MCF 10A (cell line): ENCODE measurements around the gene ZNF215. TPM values are rescaled to one million over a fixed set of nuclear protein-coding genes. Genes with fewer than 3 reads are reported as not detected.
"Not testable (repeated sequence)": the region's sequence is repeated elsewhere in the genome, so short reads cannot be mapped to it uniquely, and the experiment has no call there.

ENCODE experiments used
- Bru-seq: library from RNA; stranded (reverse); fragments of 400-500 nt; gene quantifications from one replicate; lab custom pipeline; 2021; lab: Mats Ljungman, UMichigan
- BruChase-seq, 2 experiments: library from RNA; stranded (reverse); fragments of 400-500 nt; gene quantifications; one replicate each; lab custom pipeline; 2021; lab: Mats Ljungman, UMichigan
- BruUV-seq: library from RNA; stranded (reverse); fragments of 400-500 nt; replicated peaks from 2 replicates; lab custom pipeline; 2021; lab: Mats Ljungman, UMichigan
- CTCF ChIA-PET: fragments of 300-600 bp; sonication (Branson Sonifier 250); formaldehyde crosslinking; extraction: SDS; loops from one replicate; lab custom pipeline; 2021; ENCODE audit warnings: antibody characterized with exemption, inconsistent platforms; lab: Yijun Ruan, JAX
- POLR2A ChIA-PET: fragments of 300-600, 350-650 bp; sonication (Branson Sonifier 250); formaldehyde crosslinking; extraction: SDS; loops from one replicate; lab custom pipeline; 2020; ENCODE audit warnings: antibody characterized with exemption, inconsistent platforms; lab: Yijun Ruan, JAX
- DNase-seq: peaks from one replicate; pipeline ENCODE4 v3.0.0-alpha.2; 2018; ENCODE audit not compliant: unreplicated experiment
- H3K27ac Mint-ChIP-seq: one replicate; pipeline ENCODE4 v1.8.0; 2022; ENCODE audit warnings: mild to moderate bottlenecking, low read depth, mixed read lengths; ENCODE audit not compliant: unreplicated experiment
- H3K27me3 Mint-ChIP-seq: one replicate; pipeline ENCODE4 v1.8.0; 2022; ENCODE audit warnings: mixed read lengths; ENCODE audit not compliant: insufficient read depth, unreplicated experiment
- H3K36me3 Mint-ChIP-seq: one replicate; pipeline ENCODE4 v1.8.0; 2022; ENCODE audit warnings: mild to moderate bottlenecking, moderate library complexity, mixed read lengths; ENCODE audit not compliant: insufficient read depth, unreplicated experiment
- H3K4me1 Mint-ChIP-seq: one replicate; pipeline ENCODE4 v1.8.0; 2022; ENCODE audit warnings: mixed read lengths; ENCODE audit not compliant: insufficient read depth, unreplicated experiment
- H3K4me3 Mint-ChIP-seq: one replicate; pipeline ENCODE4 v1.8.0; 2022; ENCODE audit warnings: mild to moderate bottlenecking, moderate library complexity, mixed read lengths; ENCODE audit not compliant: unreplicated experiment
- H3K9me3 Mint-ChIP-seq: one replicate; pipeline ENCODE4 v1.8.0; 2022; ENCODE audit warnings: mixed read lengths; ENCODE audit not compliant: unreplicated experiment
- CTCF ChIP-seq: fragments of 200-600 bp; IDR thresholded peaks from one replicate; pipeline ENCODE4 v1.8.0; 2022; ENCODE audit warnings: antibody characterized with exemption, mild to moderate bottlenecking; ENCODE audit not compliant: unreplicated experiment
- intact Hi-C: fragments of 100-400 bp; cut with micrococcal nuclease; formaldehyde crosslinking; loops from 2 replicates; pipeline ENCODE4 v1.14.1; 2022
- long read RNA-seq: library from polyadenylated mRNA; stranded (forward); transcript quantifications from one replicate; pipeline ENCODE4 v2.0.0, GENCODE V29; 2022
- total RNA-seq: library from RNA; stranded (reverse); gene quantifications from 2 replicates; pipeline ENCODE4 v1.2.3, GENCODE V29; 2022

The ZNF215 gene
- total RNA-seq = 9.2 and 11.1 TPM in 2 replicates
- Bru-seq, nascent RNA = percentile 67 among the genes with signal in this experiment
- percentile 58 among the genes with signal in this experiment for BruChase-seq, experiment 1, labeled RNA remaining after a 6-hour chase
- BruChase-seq, experiment 2, labeled RNA remaining after a 2-hour chase = percentile 68 among the genes with signal in this experiment
- long read RNA-seq, transcript ZNF215-201 (7 exons, 3,448 nt) = major isoform, 9 of 31 reads
- long read RNA-seq, partial matches to known transcripts = 0 of 31 reads
- long read RNA-seq, other reads (novel, unspliced or antisense) = 20 of 31 reads

GRCh38 chr11:6926208-6927029, at the start of gene ZNF215:
Gene ZNF215, plus strand, starts transcription at chr11:6926426. Its CDS starts 5,847 bp downstream, at chr11:6932273.
- H3K36me3 Mint-ChIP-seq = no peaks in the 10 kb centered on the region
- no peaks in the 10 kb centered on the region for H3K27me3 Mint-ChIP-seq
- H3K27ac Mint-ChIP-seq = peak within 1 kb of the TSS; percentile 59
- peak within 1 kb of the TSS; percentile 98 for H3K4me3 Mint-ChIP-seq
- DNase-seq = peak; percentile 90
- peaks cover 21% of the 10 kb centered on the region for H3K4me1 Mint-ChIP-seq
- BruUV-seq = TSS peak; percentile 36
- CTCF ChIA-PET = interaction anchor here (0.5 to 4.7 kb wide), 5 partner anchors 65 to 397 kb away, joined by 3 to 34 read pairs (median 3); no protein-coding TSS in a partner anchor
- TF ChIP-seq CTCF = no peak
- POLR2A ChIA-PET = interaction anchor here (0.7 to 3.0 kb wide), 12 partner anchors 9 to 674 kb away, joined by 3 to 16 read pairs (median 4); partner anchors contain the start of genes NLRP14, RRP8 and ZNF214
- intact Hi-C loops = loop anchor here (1.0 kb wide), 2 partner anchors 94 to 114 kb away; partner anchors contain the start of genes NLRP14 and ZNF214
- H3K9me3 Mint-ChIP-seq = no peaks in the 10 kb centered on the region

- H3K27ac Mint-ChIP-seq = no peak overlapping the region
- ChIA-PET POLR2A (no interaction called here), CTCF (interaction anchor here (0.7 to 0.9 kb wide), 2 partner anchors 120 to 584 kb away, joined by 3 to 5 read pairs; no protein-coding TSS in a partner anchor)
- no TSS peak for BruUV-seq
- TF ChIP-seq CTCF = no peak
- no peak for DNase-seq
- no peak overlapping the region for H3K4me3 Mint-ChIP-seq
- H3K9me3 Mint-ChIP-seq = peaks cover 8% of the 10 kb centered on the region
- no peaks in the 10 kb centered on the region for H3K27me3 Mint-ChIP-seq
- intact Hi-C loops = no loop called here
- H3K36me3 Mint-ChIP-seq = no peaks in the 10 kb centered on the region
- no peaks in the 10 kb centered on the region for H3K4me1 Mint-ChIP-seq
These were observed 49.3 kb upstream of the ZNF215 start for GRCh38 chr11:6876914-6877313.

GRCh38 chr11:6882751-6883150, 43.5 kb upstream of the ZNF215 start:
- TF ChIP-seq CTCF = no peak
- no peaks in the 10 kb centered on the region for H3K4me1 Mint-ChIP-seq
- ChIA-PET POLR2A (no interaction called here), CTCF (no interaction called here)
- H3K4me3 Mint-ChIP-seq = no peak overlapping the region
- peaks cover 7% of the 10 kb centered on the region for H3K36me3 Mint-ChIP-seq
- BruUV-seq = no TSS peak
- H3K9me3 Mint-ChIP-seq = no peaks in the 10 kb centered on the region
- no peak overlapping the region for H3K27ac Mint-ChIP-seq
- intact Hi-C loops = no loop called here
- no peak for DNase-seq
- peaks cover 38% of the 10 kb centered on the region for H3K27me3 Mint-ChIP-seq

- H3K27ac Mint-ChIP-seq, DNase-seq, POLR2A ChIA-PET, BruUV-seq, H3K4me1 Mint-ChIP-seq, H3K9me3 Mint-ChIP-seq, H3K36me3 Mint-ChIP-seq, H3K4me3 Mint-ChIP-seq, intact Hi-C loops: not testable (repeated sequence)
- CTCF ChIA-PET = interaction anchor here (0.7 kb wide), 1 partner anchor 129 kb away, joined by 5 read pairs; no protein-coding TSS in a partner anchor
- H3K27me3 Mint-ChIP-seq = peaks cover 36% of the 10 kb centered on the region
These were observed 38.5 kb upstream of the ZNF215 start for GRCh38 chr11:6887711-6888110.
